HL-60 (cell line): ENCODE measurements around the gene REM1.

Experiments used
- CTCF ChIP-seq: IDR thresholded peaks from one replicate; pipeline ENCODE4 v1.5.1; 2011; ENCODE audit warnings: low read length, control low read depth, inconsistent platforms; ENCODE audit not compliant: insufficient read depth
- GABPA ChIP-seq: IDR thresholded peaks from 2 replicates; pipeline ENCODE4 v1.6.1; 2012; ENCODE audit warnings: low read depth
- POLR2AphosphoS5 ChIP-seq: IDR thresholded peaks from 2 replicates; pipeline ENCODE4 v1.6.1; 2012; ENCODE audit warnings: low read depth
- REST ChIP-seq: IDR thresholded peaks from 2 replicates; pipeline ENCODE4 v1.6.1; 2012; ENCODE audit warnings: low read depth; ENCODE audit not compliant: insufficient replicate concordance

GRCh38 chr20:31476643-31477215 is 1.6 kb downstream of the REM1 start:
- TF ChIP-seq CTCF (no peak), REST (no peak), POLR2AphosphoS5 (no peak), GABPA (no peak)
